Fibroblast of pulmonary artery (primary cell): ENCODE data around the gene S100A3.

Experiments
- DNase-seq: peaks from one replicate; pipeline ENCODE4 v3.0.0-alpha.2; 2010; ENCODE audit warnings: low read depth
- H3K4me3 ChIP-seq: replicated peaks from 2 replicates; pipeline ENCODE4 v1.5.1; 2011; ENCODE audit warnings: low read depth, mild to moderate bottlenecking, control low read depth, low read length, moderate library complexity
- CTCF ChIP-seq: IDR thresholded peaks from 2 replicates; pipeline ENCODE4 v1.5.1; 2011; ENCODE audit warnings: mild to moderate bottlenecking, control low read depth, low read length, inconsistent platforms; ENCODE audit errors: missing control alignments

Gene S100A3

GRCh38 chr1:153503766-153504165 is 45.3 kb downstream of the S100A3 start:
- H3K4me3 ChIP-seq = no peak overlapping the region
- TF ChIP-seq CTCF = no peak
- DNase-seq = no peak

- TF ChIP-seq CTCF = no peak
- no peak overlapping the region for H3K4me3 ChIP-seq
- DNase-seq = peak; percentile 57
These were observed 50.3 kb downstream of the S100A3 start for GRCh38 chr1:153498746-153499145.
